Heart left ventricle (tissue), 16 donors: Measurements from ENCODE around the gene ZBTB12. TPM values are rescaled to one million over a fixed set of nuclear protein-coding genes. Genes with fewer than 3 reads are reported as not detected.
A peak's percentile ranks its signal among the peaks of the same experiment; 100 is the strongest.

Source experiments
- ATAC-seq, 4 donors: fragments of 200-7000 bp; cut with Tn5 transposase; one replicate each; pipeline ENCODE4 v1.9.1; 2020 to 2022; ENCODE audit warnings: moderate library complexity in 4 of 4, mild to moderate bottlenecking in 3 of 4, moderate number of reproducible peaks in 1 of 4
- DNase-seq, 5 donors: peaks; one replicate each; pipeline ENCODE4 v3.0.0-alpha.2; 2020
- H3K27ac ChIP-seq, 12 donors: fragments of 200-600 bp; sonication (generic) in 4 of 12; one replicate each; pipeline versions ENCODE4 v1.5.0 to v1.8.0; 2016 to 2022; ENCODE audit warnings: mild to moderate bottlenecking in 2 of 12
- H3K27me3 ChIP-seq, 9 donors: fragments of 200-600 bp; sonication (generic) in 2 of 9; one replicate each; pipeline versions ENCODE4 v1.5.1 to v1.8.0; 2016 to 2022; ENCODE audit warnings: mild to moderate bottlenecking in 3 of 9
- H3K36me3 ChIP-seq, 9 donors: fragments of 200-600 bp; sonication (generic) in 2 of 9; one replicate each; pipeline versions ENCODE4 v1.5.0 to v1.8.0; 2018 to 2022; ENCODE audit warnings: mild to moderate bottlenecking in 2 of 9
- H3K4me1 ChIP-seq, 12 donors: fragments of 200-600 bp; sonication (generic) in 4 of 12; one replicate each; pipeline versions ENCODE4 v1.5.0 to v1.8.0; 2016 to 2022; ENCODE audit warnings: mild to moderate bottlenecking in 3 of 12
- H3K4me3 ChIP-seq, 12 donors: fragments of 200-600 bp; sonication (generic) in 4 of 12; one replicate each; pipeline versions ENCODE4 v1.5.0 to v1.8.0; 2017 to 2022; ENCODE audit warnings: mild to moderate bottlenecking in 9 of 12, moderate library complexity in 4 of 12
- H3K9me3 ChIP-seq, 12 donors: fragments of 200-600 bp; sonication (generic) in 4 of 12; one replicate each; pipeline versions ENCODE4 v1.5.0 to v1.8.0; 2016 to 2022; ENCODE audit warnings: mild to moderate bottlenecking in 1 of 12
- CTCF ChIP-seq, 12 donors: fragments of 200-600 bp; sonication (generic) in 4 of 12; IDR thresholded peaks; one replicate each; pipeline versions ENCODE4 v1.5.0 to v1.8.0; 2018 to 2022; ENCODE audit warnings: antibody characterized with exemption in 12 of 12, mild to moderate bottlenecking in 5 of 12
- POLR2A ChIP-seq, 2 donors: fragments of 450-650 bp; IDR thresholded peaks; one replicate each; pipeline ENCODE4 v1.6.1; 2017; ENCODE audit warnings: antibody characterized with exemption in 2 of 2, mild to moderate bottlenecking in 2 of 2, moderate library complexity in 2 of 2
- WGBS, 4 donors: extraction: QIAGEN DNeasy Blood & Tissue Kit in 2 of 4; methylation state at CpG; one replicate each; pipeline versions ENCODE4 v1.1.5 to v1.1.7; 2013 to 2018; 5-methylcytosine and 5-hydroxymethylcytosine counted together
- intact Hi-C, 10 donors: fragments of 100-400 bp; cut with DNase I; formaldehyde crosslinking; loops; one replicate each; pipeline versions ENCODE4 v1.11.1 to v1.14.2; 2022
- polyA plus RNA-seq, 2 donors: library from polyadenylated mRNA; stranded (reverse); fragments of 200-250 nt; gene quantifications; one replicate each; pipeline ENCODE4 v1.2.3, GENCODE V29; 2013
- total RNA-seq, 9 donors: library from RNA; depleted of rRNA in 2 of 9; stranded (reverse); fragments of >200 nt in 2 of 9; fragmentation: NEBNext Ultra II Directional in 3 of 9; extraction: Animal tissue kit (Norgen Biotek cat#: 25700) in 3 of 9; gene quantifications; one replicate each; pipeline versions ENCODE4 v1.1.0 to v1.2.4, GENCODE V29; 2016 to 2023
- donor health status: ischemic (EF 13 %, LVEDD 7.1; RV severe dilation, severe dysfunction).
- donor health status: healthy with polysubstance abuse.
- donor health status: DM: no; HTN: yes; CAD: no.
- donor health status: DM: no; HTN: no; CAD: no.
- donor health status: ischemic (EF 25% LVEDD 6.9; RV normal size, moderate dysfunction).
- donor health status: ischemic (EF 25% LVEDD 5.7; RV mildly dilated, moderate dysfunction).
- donor health status: healthy.
- donor health status: DM: yes; HTN: yes; CAD: no.
- donor health status: ischemic (EF 35%, LVEDD 5.7; RV mildly dilated, moderate dysfunction).
- donor health status: nonischemic (EF 11% LVEDD 7.7; RV severe dilation, severe dysfunction).
- donor health status: DM: yes; HTN: yes; CAD: no.
- donor health status: PGD.
- donor health status: ischemic (EF 29% LVEDD 5.4; RV normal size, mild dysfunction).
- donor health status: nonischemic (EF 23%, LVEDD 6.1; RV moderate dilation, normal function).

Gene ZBTB12
- total and polyA plus RNA-seq, 11 donors: 0.99 to 4.3 (median 2.3) TPM

DNA sequence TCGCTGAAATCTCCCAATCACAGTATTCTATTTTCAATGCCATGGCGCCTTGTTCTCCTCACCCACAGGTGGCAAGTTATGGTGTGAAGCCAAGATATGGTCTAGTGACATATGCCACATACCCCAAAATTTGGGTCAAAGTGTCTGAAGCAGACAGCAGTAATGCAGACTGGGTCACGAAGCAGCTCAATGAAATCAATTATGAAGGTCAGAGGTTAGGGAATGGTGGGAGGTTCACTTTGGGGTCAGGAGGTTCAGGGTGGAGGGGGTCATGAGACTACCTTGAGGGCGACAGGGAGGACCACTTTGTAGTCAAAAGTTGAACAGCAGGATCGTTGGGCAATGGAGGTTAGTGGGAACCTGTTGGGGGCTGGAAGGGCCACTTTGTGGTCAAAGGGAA is 46.4 kb upstream of the ZBTB12 start:
- intact Hi-C loops: loop anchor here in 1 of 10 donors (5.0 kb wide), 1 partner anchor 41 kb away; no protein-coding TSS in a partner anchor
- 80 to 90% (median 84%) methylated on average over 5 of the region's 5 CpGs for WGBS, 4 donors

DNA sequence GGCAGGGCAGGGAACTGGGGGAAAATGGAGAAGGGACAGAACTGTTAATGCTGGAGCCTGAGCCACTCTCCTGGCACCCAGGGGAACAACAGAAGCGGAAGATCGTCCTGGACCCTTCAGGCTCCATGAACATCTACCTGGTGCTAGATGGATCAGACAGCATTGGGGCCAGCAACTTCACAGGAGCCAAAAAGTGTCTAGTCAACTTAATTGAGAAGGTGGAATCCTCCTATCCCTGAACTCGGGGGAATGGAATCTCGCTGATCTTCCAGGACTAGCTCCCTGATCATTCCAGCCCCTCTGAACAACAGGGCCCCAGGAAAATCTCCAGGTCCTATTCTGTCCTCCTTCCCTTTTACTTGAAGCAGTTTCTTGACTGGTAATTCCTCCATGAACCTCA is 46.0 kb upstream of the ZBTB12 start:
- H3K27ac ChIP-seq: no peak overlapping the region
- peaks cover 0 to 17% (median 0%) of the 10 kb centered on the region in 12 donors for H3K4me1 ChIP-seq
- ATAC-seq (no peak), DNase-seq (no peak)
- 80 to 84% (median 83%) methylated on average over 4 of the region's 4 CpGs for WGBS, 4 donors
- intact Hi-C loops: loop anchor here in 1 of 10 donors (5.0 kb wide), 1 partner anchor 41 kb away; no protein-coding TSS in a partner anchor
- no peak overlapping the region for H3K4me3 ChIP-seq
- peaks cover 0 to 25% (median 16%) of the 10 kb centered on the region in 9 donors for H3K36me3 ChIP-seq
- H3K9me3 ChIP-seq: no peaks in the 10 kb centered on the region
- no peak for TF ChIP-seq CTCF (IDR thresholded peaks at IDR 0.05)
- TF ChIP-seq POLR2A (IDR thresholded peaks at IDR 0.05): no peak
- H3K27me3 ChIP-seq: peaks cover 0 to 4% (median 0%) of the 10 kb centered on the region in 9 donors

More for the DNA sequence above, 46.4 kb upstream of the ZBTB12 start:
- Histone ChIP-seq H3K4me1 (peaks cover 0 to 17% (median 0%) of the 10 kb centered on the region in 12 donors), H3K27me3 (peaks cover 0 to 3% (median 0%) of the 10 kb centered on the region in 9 donors), H3K27ac (no peak overlapping the region), H3K36me3 (peaks cover 0 to 30% (median 20%) of the 10 kb centered on the region in 9 donors), H3K4me3 (no peak overlapping the region), H3K9me3 (no peaks in the 10 kb centered on the region)
- TF ChIP-seq POLR2A (IDR thresholded peaks at IDR 0.05) (no peak), CTCF (IDR thresholded peaks at IDR 0.05) (no peak)
- ATAC-seq: no peak
- DNase-seq: no peak

DNA sequence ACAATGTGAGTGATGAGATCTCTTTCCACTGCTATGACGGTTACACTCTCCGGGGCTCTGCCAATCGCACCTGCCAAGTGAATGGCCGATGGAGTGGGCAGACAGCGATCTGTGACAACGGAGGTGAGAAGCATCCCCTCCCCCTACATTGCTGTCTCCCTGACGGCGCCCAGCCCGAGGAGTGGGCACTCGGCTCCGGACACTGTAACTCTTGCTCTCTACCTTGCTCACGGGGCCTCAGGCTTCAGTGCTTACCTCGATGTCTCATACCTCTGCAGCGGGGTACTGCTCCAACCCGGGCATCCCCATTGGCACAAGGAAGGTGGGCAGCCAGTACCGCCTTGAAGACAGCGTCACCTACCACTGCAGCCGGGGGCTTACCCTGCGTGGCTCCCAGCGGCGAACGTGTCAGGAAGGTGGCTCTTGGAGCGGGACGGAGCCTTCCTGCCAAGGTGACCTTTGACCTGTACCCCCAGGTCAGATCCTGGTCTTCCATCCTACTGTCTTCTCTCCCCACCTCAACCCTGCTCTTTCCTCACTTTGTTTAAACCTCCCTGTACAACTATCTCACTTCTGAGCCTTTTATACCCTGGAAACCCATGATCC is 45.3 kb upstream of the ZBTB12 start:
- 84 to 88% (median 84%) methylated on average over 20 to 24 of the region's 24 CpGs for WGBS, 4 donors
- no peak for DNase-seq
- peaks cover 0 to 17% (median 0%) of the 10 kb centered on the region in 12 donors for H3K4me1 ChIP-seq
- no peak for TF ChIP-seq CTCF (IDR thresholded peaks at IDR 0.05)
- no peak overlapping the region for H3K27ac ChIP-seq
- intact Hi-C loops: loop anchor here in 1 of 10 donors (5.0 kb wide), 1 partner anchor 40 kb away; no protein-coding TSS in a partner anchor
- peaks cover 0 to 11% (median 0%) of the 10 kb centered on the region in 9 donors for H3K27me3 ChIP-seq
- no peak for ATAC-seq
- H3K36me3 ChIP-seq: peaks cover 0 to 19% (median 9%) of the 10 kb centered on the region in 9 donors
- H3K9me3 ChIP-seq: no peaks in the 10 kb centered on the region
- no peak overlapping the region for H3K4me3 ChIP-seq

DNA sequence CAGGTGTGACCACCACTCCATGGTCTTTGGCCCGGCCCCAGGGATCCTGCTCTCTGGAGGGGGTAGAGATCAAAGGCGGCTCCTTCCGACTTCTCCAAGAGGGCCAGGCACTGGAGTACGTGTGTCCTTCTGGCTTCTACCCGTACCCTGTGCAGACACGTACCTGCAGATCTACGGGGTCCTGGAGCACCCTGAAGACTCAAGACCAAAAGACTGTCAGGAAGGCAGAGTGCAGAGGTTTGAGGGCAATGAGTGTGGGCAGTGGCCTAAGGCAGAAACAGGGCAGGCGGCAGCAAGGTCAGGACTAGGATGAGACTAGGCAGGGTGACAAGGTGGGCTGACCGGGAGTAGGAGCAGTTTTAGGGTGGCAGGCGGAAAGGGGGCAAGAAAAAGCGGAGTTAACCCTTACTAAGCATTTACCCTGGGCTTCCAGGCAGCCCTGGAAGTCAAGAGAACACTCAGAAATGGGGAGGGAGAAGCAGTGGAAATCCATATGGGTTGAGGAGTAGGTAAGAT is 44.5 kb upstream of the ZBTB12 start:
- intact Hi-C loops: loop anchor here in 1 of 10 donors (5.0 kb wide), 1 partner anchor 39 kb away; no protein-coding TSS in a partner anchor
- ATAC-seq: no peak
- H3K27me3 ChIP-seq: peaks cover 0 to 11% (median 0%) of the 10 kb centered on the region in 9 donors
- peak overlapping the region in 7 of 12 donors; percentile 27 to 50 (median 35) for H3K4me3 ChIP-seq
- 74 to 81% (median 77%) methylated on average over 11 of the region's 11 CpGs for WGBS, 4 donors
- no peak for DNase-seq
- peak overlapping the region in 9 of 12 donors; percentile 54 to 86 (median 75) for H3K27ac ChIP-seq
- H3K36me3 ChIP-seq: peaks cover 0 to 11% (median 2%) of the 10 kb centered on the region in 9 donors
- peaks cover 0 to 17% (median 0%) of the 10 kb centered on the region in 12 donors for H3K4me1 ChIP-seq
- no peaks in the 10 kb centered on the region for H3K9me3 ChIP-seq
- TF ChIP-seq CTCF (IDR thresholded peaks at IDR 0.05): no peak
- TF ChIP-seq POLR2A (IDR thresholded peaks at IDR 0.05): no peak
